Measurements from ENCODE around the gene TMEM191B.
"Not testable (repeated sequence)": the region's sequence is repeated elsewhere in the genome, so short reads cannot be mapped to it uniquely, and the experiment has no call there.

GRCh38 chr22:18534315-18534714 lies 6.7 kb downstream of the TMEM191B start:
- not testable (repeated sequence) for TF ChIP-seq CTCF, POLR2A, POLR2AphosphoS5 (IDR thresholded peaks at IDR 0.05)

Measured in prostate gland (tissue), 2 donors.